Activated CD8-positive, alpha-beta memory T cell treated with anti-CD3 and anti-CD28 coated beads for 4 hours (primary cell): Measurements from ENCODE around the gene R3HDM4.
A peak's percentile ranks its signal among the peaks of the same experiment; 100 is the strongest.
"Not testable (repeated sequence)": the region's sequence is repeated elsewhere in the genome, so short reads cannot be mapped to it uniquely, and the experiment has no call there.

Source experiments
- DNase-seq, 2 donors: peaks; one replicate each; pipeline ENCODE4 v3.0.0-alpha.2; 2020; ENCODE audit warnings: low read depth in 2 of 2

Gene R3HDM4

GRCh38 chr19:877992-878660, 34.9 kb downstream of the R3HDM4 start:
- not testable (repeated sequence) for DNase-seq

GRCh38 chr19:876780-877314, 36.2 kb downstream of the R3HDM4 start:
- no peak for DNase-seq

GRCh38 chr19:876089-876488, 36.9 kb downstream of the R3HDM4 start:
- DNase-seq, result no peak

GRCh38 chr19:875265-875879, 37.6 kb downstream of the R3HDM4 start:
- no peak for DNase-seq

GRCh38 chr19:873561-874041, 39.4 kb downstream of the R3HDM4 start:
- DNase-seq, result no peak

- peak in 1 of 2 donors; percentile 49 for DNase-seq
Measured at GRCh38 chr19:873084-873483, 39.9 kb downstream of the R3HDM4 start.

GRCh38 chr19:872266-872951, 40.6 kb downstream of the R3HDM4 start:
- DNase-seq, result peak; percentile 32 to 67

GRCh38 chr19:871446-872265, 41.4 kb downstream of the R3HDM4 start:
- DNase-seq, result no peak

GRCh38 chr19:870963-871401, 42.0 kb downstream of the R3HDM4 start:
- no peak for DNase-seq

- no peak for DNase-seq
Measured at GRCh38 chr19:870314-870713, 42.7 kb downstream of the R3HDM4 start.

GRCh38 chr19:869245-870177, 43.5 kb downstream of the R3HDM4 start:
- DNase-seq, result no peak

- DNase-seq, result no peak
Measured at GRCh38 chr19:868458-869244, 44.4 kb downstream of the R3HDM4 start.

GRCh38 chr19:867855-868457, 45.1 kb downstream of the R3HDM4 start:
- no peak for DNase-seq

- no peak for DNase-seq
Measured at GRCh38 chr19:867301-867793, 45.7 kb downstream of the R3HDM4 start.

GRCh38 chr19:866769-867300, 46.2 kb downstream of the R3HDM4 start:
- no peak for DNase-seq

GRCh38 chr19:863315-863620, 49.8 kb downstream of the R3HDM4 start:
- DNase-seq, result no peak

GRCh38 chr19:862581-863314, 50.3 kb downstream of the R3HDM4 start:
- peak; percentile 45 to 59 for DNase-seq
